GM12878 (cell line): Measurements from ENCODE around the gene IKZF1. TPM values are rescaled to one million over a fixed set of nuclear protein-coding genes. Genes with fewer than 3 reads are reported as not detected.

ENCODE experiments used
- ATAC-seq: fragments of 200-7000 bp; cut with Tn5 transposase; 3 replicates; pipeline ENCODE4 v1.9.1; 2020; ENCODE audit warnings: mild to moderate bottlenecking, moderate library complexity
- BruUV-seq: library from RNA; stranded (reverse); fragments of 400-500 nt; replicated peaks from 2 replicates; lab custom pipeline; 2021; lab: Mats Ljungman, UMichigan
- CTCF ChIA-PET: fragments of 300-600 bp; sonication (Branson Sonifier 250); formaldehyde crosslinking; extraction: SDS; loops from one replicate; lab custom pipeline; 2021; ENCODE audit warnings: inconsistent platforms; lab: Yijun Ruan, JAX
- POLR2A ChIA-PET: fragments of 350-600 bp; formaldehyde crosslinking; extraction: SDS; loops from one replicate; lab custom pipeline; 2021; ENCODE audit warnings: inconsistent platforms; lab: Charles Lee
- RAD21 ChIA-PET: fragments of 300-600 bp; sonication (Branson Sonifier 250); formaldehyde crosslinking; loops from one replicate; lab custom pipeline; 2023; ENCODE audit warnings: antibody characterized with exemption; ENCODE audit not compliant: unreplicated experiment; lab: Charles Lee
- SMC1A ChIA-PET: fragments of 300-600 bp; sonication (Branson Sonifier 250); formaldehyde crosslinking; loops from one replicate; lab custom pipeline; 2023; ENCODE audit not compliant: unreplicated experiment, uncharacterized antibody; lab: Charles Lee
- DNase-seq: peaks from one replicate; pipeline ENCODE4 v3.0.0-alpha.2; 2011; ENCODE audit warnings: low read depth, low spot score
- FAIRE-seq: peaks from 3 replicates; lab custom pipeline; 2011; peaks lifted over from hg19 to GRCh38; lab: Jason Lieb, UNC
- H2AFZ ChIP-seq: 2 replicates; pipeline ENCODE4 v1.6.0; 2011; ENCODE audit warnings: low read depth, low read length, control low read depth; ENCODE audit not compliant: control insufficient read depth
- H3K27ac ChIP-seq: 2 replicates; pipeline ENCODE4 v1.5.1; 2011; ENCODE audit warnings: control low read depth; ENCODE audit not compliant: control insufficient read depth, insufficient read depth
- H3K27me3 ChIP-seq, 2 experiments: replicated peaks in 1 of 2; 2 replicates each; pipeline versions ENCODE4 v1.6.0 to v1.6.1; 2011; ENCODE audit warnings: low read length in 1 of 2; ENCODE audit not compliant: control insufficient read depth in 2 of 2, insufficient read depth in 2 of 2
- H3K36me3 ChIP-seq, 2 experiments: 2 replicates each; pipeline ENCODE4 v1.5.1; 2011; ENCODE audit warnings: low read length in 1 of 2; ENCODE audit not compliant: control insufficient read depth in 2 of 2, insufficient read depth in 2 of 2
- H3K4me1 ChIP-seq: 2 replicates; pipeline ENCODE4 v1.6.1; 2011; ENCODE audit warnings: mild to moderate bottlenecking, low read length, moderate library complexity, mixed read lengths; ENCODE audit not compliant: control insufficient read depth, insufficient read depth
- H3K4me2 ChIP-seq: 2 replicates; pipeline ENCODE4 v1.6.0; 2011; ENCODE audit warnings: control low read depth; ENCODE audit not compliant: control insufficient read depth, insufficient read depth
- H3K4me3 ChIP-seq: fragments of 200-600 bp; sonication (generic); 2 replicates; pipeline ENCODE4 v1.5.1; 2016
- H3K79me2 ChIP-seq: 2 replicates; pipeline ENCODE4 v1.6.0; 2011; ENCODE audit warnings: low read length; ENCODE audit not compliant: control insufficient read depth, insufficient read depth
- H3K9ac ChIP-seq: 2 replicates; pipeline ENCODE4 v1.8.0; 2011; ENCODE audit warnings: low read length, control low read depth, mixed read lengths; ENCODE audit not compliant: control insufficient read depth, insufficient read depth
- H3K9me3 ChIP-seq: replicated peaks from 3 replicates; pipeline ENCODE4 v1.5.1; 2011; ENCODE audit warnings: mild to moderate bottlenecking, low read length; ENCODE audit not compliant: control insufficient read depth, insufficient read depth
- H4K20me1 ChIP-seq: 2 replicates; pipeline ENCODE4 v1.6.0; 2011; ENCODE audit not compliant: control insufficient read depth, insufficient read depth
- BCL3 ChIP-seq: IDR thresholded peaks from 2 replicates; pipeline ENCODE4 v1.6.1; 2011; ENCODE audit warnings: borderline replicate concordance, low read depth, mild to moderate bottlenecking, moderate library complexity, low read length; ENCODE audit not compliant: insufficient read depth, poor library complexity, severe bottlenecking
- IRF5 ChIP-seq: fragments of 450-650 bp; IDR thresholded peaks from 2 replicates; pipeline ENCODE4 v1.6.1; 2017; ENCODE audit warnings: borderline replicate concordance
- NR2C1 ChIP-seq: fragments of 450-650 bp; IDR thresholded peaks from 2 replicates; pipeline ENCODE4 v1.6.1; 2017; ENCODE audit warnings: antibody characterized with exemption, mild to moderate bottlenecking, moderate library complexity
- WGBS: methylation state at CpG from one replicate; pipeline ENCODE4 v1.1.6; 2016; ENCODE audit warnings: low lambda C conversion rate; ENCODE audit not compliant: insufficient replicate concordance, insufficient coverage; ENCODE audit errors: missing lambda C conversion rate; 5-methylcytosine and 5-hydroxymethylcytosine counted together
- in situ Hi-C: fragments of 300-500 bp; cut with MboI; formaldehyde crosslinking; loops from 9 replicates; pipeline ENCODE4 v1.14.3; 2018; ENCODE audit warnings: mixed read lengths
- intact Hi-C: fragments of 100-400 bp; cut with micrococcal nuclease; formaldehyde crosslinking; loops from one replicate; pipeline ENCODE4 v1.14.2; 2022; ENCODE audit not compliant: unreplicated experiment
- polyA plus RNA-seq, 11 experiments: library from polyadenylated mRNA; depleted of rRNA in 4 of 11; unstranded in 6 of 11; stranded (reverse) in 5 of 11; fragments of >200 nt; fragmentation: Nextera tagmentation in 4 of 11; fragmentation: Illumina TruSeq in 1 of 11; extraction: Ambion mirVana in 4 of 11; extraction: Trizol in 1 of 11; gene quantifications; 1 replicate in 1 of 11; 2 replicates in 10 of 11; pipeline versions ENCODE4 v1.2.1 to v1.2.3, GENCODE V29; 2011 to 2016; ENCODE audit warnings: inconsistent platforms in 2 of 11, missing spikeins in 2 of 11, low read depth in 1 of 11
- total RNA-seq, 4 experiments: library from RNA; depleted of rRNA in 3 of 4; stranded (reverse); fragments of >200 nt in 3 of 4; fragmentation: Illumina TruSeq in 1 of 4; extraction: Trizol in 1 of 4; gene quantifications; 2 replicates each; pipeline versions ENCODE4 v1.2.1 to v1.2.3, GENCODE V29; 2013 to 2021

IKZF1 gene
- total and polyA plus RNA-seq, 10 of the 15 experiments (the other 5 are each of a cell fraction or from before 2014, with no cell fraction given): 27.2 to 125 (median 71.6) TPM

- ChIA-PET CTCF (interaction anchor here (1.1 to 14.5 kb wide), 6 partner anchors 9 to 113 kb away, joined by 3 to 250 read pairs (median 4); no protein-coding TSS in a partner anchor), POLR2A (interaction anchor here (0.9 to 1.6 kb wide), 6 partner anchors 9 to 49 kb away, joined by 3 to 5 read pairs (median 3); no protein-coding TSS in a partner anchor), SMC1A (interaction anchor here (0.6 to 11.5 kb wide), 11 partner anchors 6 to 112 kb away, joined by 3 to 131 read pairs (median 5); no protein-coding TSS in a partner anchor), RAD21 (interaction anchor here (0.7 to 2.9 kb wide), 6 partner anchors 9 to 50 kb away, joined by 3 to 14 read pairs (median 4); no protein-coding TSS in a partner anchor)
- BruUV-seq: no TSS peak
- ATAC-seq (no peak), FAIRE-seq (no peak), DNase-seq (no peak)
- Histone ChIP-seq H3K9ac (0 out of 2 replicates have a peak overlapping the region, but pooled peaks have one; percentile 3), H4K20me1 (no peaks in the 10 kb centered on the region; the same call in 1 of the 2 replicates), H3K27me3 (no peaks in the 10 kb centered on the region), H3K9me3 (no peaks in the 10 kb centered on the region), H3K4me1 (peaks cover 49% of the 10 kb centered on the region), H2AFZ (0 out of 2 replicates have a peak overlapping the region, but pooled peaks have one; percentile 5), H3K4me2 (peak overlapping the region; percentile 69), H3K36me3 (peaks cover 3 to 14% of the 10 kb centered on the region in 2 experiments; a peak in 3 of 4 replicates), H3K79me2 (peaks cover 77% of the 10 kb centered on the region), H3K4me3 (0 out of 2 replicates have a peak overlapping the region, but pooled peaks have one; percentile 24), H3K27ac (peak overlapping the region; percentile 35; the same call in 1 of the 2 replicates)
- under 1% methylated on average over 16 of the region's 17 CpGs for WGBS
- intact Hi-C loops (no loop called here), in situ Hi-C loops (no loop called here)
- TF ChIP-seq BCL3: peak; percentile 51
- no peak for TF ChIP-seq NR2C1
- TF ChIP-seq IRF5: no peak
Measured at GRCh38 chr7:50317697-50318669, 13.5 kb downstream of the IKZF1 start.
